K562 (cell line): ENCODE results near the gene FAM32A. TPM values are rescaled to one million over a fixed set of nuclear protein-coding genes. Genes with fewer than 3 reads are reported as not detected.

Experiments used
- ATAC-seq: fragments of 200-7000 bp; cut with Tn5 transposase; 3 replicates; pipeline ENCODE4 v1.9.1; 2020; ENCODE audit warnings: moderate library complexity
- BruUV-seq: library from RNA; stranded (reverse); fragments of 400-500 nt; replicated peaks from 2 replicates; lab custom pipeline; 2021; lab: Mats Ljungman, UMichigan
- CTCF ChIA-PET: fragments of 300-600 bp; formaldehyde crosslinking; extraction: SDS; loops from one replicate; lab custom pipeline; 2021; ENCODE audit warnings: low intra/inter-chr PET ratio; lab: Yijun Ruan, JAX
- POLR2A ChIA-PET: fragments of 300-600, 350-650 bp; sonication (Branson Sonifier 250); formaldehyde crosslinking; extraction: SDS; loops from one replicate; lab custom pipeline; 2021; ENCODE audit warnings: antibody characterized with exemption, inconsistent platforms; lab: Yijun Ruan, JAX
- DNase-seq, 4 experiments: peaks; one replicate each; pipeline versions ENCODE4 v3.0.0 to v3.0.0-alpha.2; 2011 to 2018; ENCODE audit warnings: low spot score in 3 of 4, mixed read lengths in 3 of 4; ENCODE audit errors: extremely low read depth in 1 of 4
- FAIRE-seq: peaks from 2 replicates; lab custom pipeline; 2011; peaks lifted over from hg19 to GRCh38; lab: Jason Lieb, UNC
- H2AFZ ChIP-seq: 2 replicates; pipeline ENCODE4 v1.6.0; 2011; ENCODE audit warnings: low read depth, low read length, control low read depth, inconsistent platforms
- H3K27ac ChIP-seq: fragments of 200-600 bp; 3 replicates; pipeline ENCODE4 v1.8.0; 2011; ENCODE audit warnings: low read depth, mild to moderate bottlenecking, control low read depth, inconsistent platforms, low read length, moderate library complexity, mixed read lengths; ENCODE audit errors: extremely low read depth
- H3K27me3 ChIP-seq, 2 experiments: fragments of 300-600 bp in 1 of 2; 2 replicates in 1 of 2; 3 replicates in 1 of 2; pipeline versions ENCODE4 v1.6.0 to v1.8.0; 2011; ENCODE audit warnings: inconsistent platforms in 2 of 2, low read length in 2 of 2, mild to moderate bottlenecking in 1 of 2, mixed read lengths in 1 of 2, moderate library complexity in 1 of 2; ENCODE audit not compliant: control insufficient read depth in 2 of 2, insufficient read depth in 2 of 2
- H3K36me3 ChIP-seq: fragments of 300-600 bp; 3 replicates; pipeline ENCODE4 v1.8.0; 2011; ENCODE audit warnings: mild to moderate bottlenecking, low read length, inconsistent platforms; ENCODE audit not compliant: control insufficient read depth, insufficient read depth
- H3K4me1 ChIP-seq, 2 experiments: fragments of 200-600 bp in 1 of 2; replicated peaks in 1 of 2; 2 replicates in 1 of 2; 3 replicates in 1 of 2; pipeline versions ENCODE4 v1.5.1 to v1.8.0; 2011; ENCODE audit warnings: inconsistent platforms in 2 of 2, low read length in 2 of 2, mild to moderate bottlenecking in 1 of 2, mixed read lengths in 1 of 2, moderate library complexity in 1 of 2; ENCODE audit not compliant: control insufficient read depth in 2 of 2, insufficient read depth in 2 of 2
- H3K4me2 ChIP-seq: 2 replicates; pipeline ENCODE4 v1.6.1; 2011; ENCODE audit warnings: low read length, control low read depth, inconsistent platforms, mixed read lengths; ENCODE audit not compliant: insufficient read depth
- H3K4me3 ChIP-seq: fragments of 200-600 bp; sonication (generic), shearing (Covaris generic); 2 replicates; pipeline ENCODE4 v1.5.1; 2016; ENCODE audit warnings: control low read depth, inconsistent platforms
- H3K79me2 ChIP-seq: fragments of 200-600 bp; 3 replicates; pipeline ENCODE4 v1.8.0; 2011; ENCODE audit warnings: low read length, inconsistent platforms; ENCODE audit not compliant: control insufficient read depth, insufficient read depth
- H3K9ac ChIP-seq, 2 experiments: 2 replicates each; pipeline versions ENCODE4 v1.6.0 to v1.6.1; 2011; ENCODE audit warnings: low read depth in 2 of 2, low read length in 2 of 2, control low read depth in 1 of 2, inconsistent platforms in 1 of 2, mild to moderate bottlenecking in 1 of 2, mixed read lengths in 1 of 2; ENCODE audit not compliant: insufficient read depth in 1 of 2
- H3K9me1 ChIP-seq: one replicate; pipeline ENCODE4 v1.6.0; 2011; ENCODE audit warnings: inconsistent platforms, mild to moderate bottlenecking, low read length, moderate library complexity; ENCODE audit not compliant: control insufficient read depth, insufficient read depth
- H3K9me3 ChIP-seq: replicated peaks from 2 replicates; pipeline ENCODE4 v1.5.1; 2011; ENCODE audit warnings: low read depth, low read length, inconsistent platforms; ENCODE audit not compliant: control insufficient read depth, insufficient read depth
- H4K20me1 ChIP-seq: replicated peaks from 2 replicates; pipeline ENCODE4 v1.6.1; 2011; ENCODE audit warnings: low read length, inconsistent platforms, mixed read lengths; ENCODE audit not compliant: control insufficient read depth, insufficient read depth
- HOXB6 ChIP-seq: fragments of 250-450 bp; sonication (Bioruptor Pico); IDR thresholded peaks from 2 replicates; pipeline ENCODE4 v1.5.1; 2022; ENCODE audit warnings: mild to moderate bottlenecking, borderline replicate concordance
- KLF16 ChIP-seq: IDR thresholded peaks from 2 replicates; pipeline ENCODE4 v1.6.1; 2016; ENCODE audit warnings: antibody characterized with exemption
- RNF2 ChIP-seq: sonication (generic); IDR thresholded peaks from 2 replicates; pipeline ENCODE4 v1.6.1; 2016
- WGBS: fragments of 100-300 bp; shearing (Covaris generic); methylation state at CpG from one replicate; pipeline ENCODE4 v1.1.6; 2016; ENCODE audit warnings: low coverage, mixed read lengths; ENCODE audit not compliant: insufficient coverage; ENCODE audit errors: missing lambda C conversion rate; 5-methylcytosine and 5-hydroxymethylcytosine counted together
- in situ Hi-C: fragments of 300-500 bp; cut with MboI; formaldehyde crosslinking; loops from 4 replicates; pipeline ENCODE4 v1.15.0; 2018; ENCODE audit warnings: inconsistent platforms, mixed read lengths
- intact Hi-C: fragments of 100-400 bp; cut with micrococcal nuclease; formaldehyde crosslinking; loops from 2 replicates; pipeline ENCODE4 v1.14.2; 2022
- polyA plus RNA-seq, 8 experiments: library from polyadenylated mRNA; depleted of rRNA in 4 of 8; stranded (reverse) in 5 of 8; unstranded in 3 of 8; fragments of >200 nt; fragmentation: Nextera tagmentation in 2 of 8; fragmentation: Illumina TruSeq in 1 of 8; extraction: Ambion mirVana in 2 of 8; extraction: Trizol in 1 of 8; gene quantifications; 2 replicates each; pipeline versions ENCODE4 v1.2.1 to v1.2.3, GENCODE V29; 2011 to 2014; ENCODE audit warnings: inconsistent platforms in 1 of 8, missing spikeins in 1 of 8
- total RNA-seq, 7 experiments: library from RNA; depleted of rRNA in 6 of 7; stranded (reverse); fragments of >200 nt in 6 of 7; fragmentation: Illumina TruSeq in 2 of 7; extraction: Trizol in 2 of 7; gene quantifications; 2 replicates each; pipeline versions ENCODE4 v1.2.1 to v1.2.3, GENCODE V29; 2011 to 2021; ENCODE audit warnings: low replicate concordance in 1 of 7
- TF ChIP-seq, protein P1 (sequence below): IDR thresholded peaks from 2 replicates; pipeline ENCODE4 v1.6.1; 2011; ENCODE audit not compliant: insufficient read length; ENCODE audit errors: extremely low read depth
- TF ChIP-seq, protein P2 (sequence below): fragments of 450-650 bp; conservative IDR thresholded peaks from 2 replicates; pipeline ENCODE4 v1.6.1; 2016; ENCODE audit warnings: missing genetic modification characterization, low read depth, mild to moderate bottlenecking, control low read depth, missing compliant biosample characterization

FAM32A gene
- total and polyA plus RNA-seq, 9 of the 15 experiments (the other 6 are each of a cell fraction or from before 2014, with no cell fraction given), result 30.7 to 96.7 (median 73.7) TPM

DNA sequence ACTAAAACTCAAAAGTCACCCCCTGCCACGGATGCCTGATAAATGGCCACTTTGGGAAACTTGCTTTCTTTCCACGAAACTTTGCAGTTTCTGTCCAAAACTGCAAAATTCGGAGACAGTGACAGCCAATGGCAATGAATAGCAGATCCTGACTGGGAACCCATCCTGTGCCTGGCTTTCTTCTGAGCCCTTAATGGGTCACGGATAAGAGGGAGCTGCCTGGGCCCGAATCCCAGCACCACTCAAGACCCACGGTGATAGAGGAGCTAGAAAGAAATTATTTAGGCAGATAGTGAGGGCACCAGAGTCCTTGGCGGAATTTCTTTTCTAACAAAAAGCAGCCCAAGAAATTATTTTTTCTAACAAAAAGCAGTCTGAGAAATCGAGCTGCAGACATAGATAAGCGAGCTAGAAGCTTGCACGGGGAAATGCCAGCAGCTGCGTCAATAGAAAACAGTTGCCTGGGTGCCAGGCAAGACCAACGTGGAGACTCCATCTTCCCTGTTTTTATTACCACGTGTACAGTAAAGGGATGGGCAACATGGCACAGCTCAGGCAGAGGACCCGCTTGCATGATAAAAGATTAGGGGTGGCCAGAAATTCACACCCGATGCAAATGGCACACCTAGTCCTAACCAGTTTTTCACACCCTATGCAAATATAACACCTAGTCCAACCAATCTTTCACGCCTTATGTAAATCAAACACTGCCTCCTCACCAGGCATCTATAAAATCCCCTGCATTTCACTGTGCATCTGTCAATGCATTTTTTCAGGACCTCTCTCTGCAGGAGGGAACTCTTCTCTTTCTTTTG lies 48.8 kb upstream of the FAM32A start (continued):
- TF ChIP-seq, protein P1, sequence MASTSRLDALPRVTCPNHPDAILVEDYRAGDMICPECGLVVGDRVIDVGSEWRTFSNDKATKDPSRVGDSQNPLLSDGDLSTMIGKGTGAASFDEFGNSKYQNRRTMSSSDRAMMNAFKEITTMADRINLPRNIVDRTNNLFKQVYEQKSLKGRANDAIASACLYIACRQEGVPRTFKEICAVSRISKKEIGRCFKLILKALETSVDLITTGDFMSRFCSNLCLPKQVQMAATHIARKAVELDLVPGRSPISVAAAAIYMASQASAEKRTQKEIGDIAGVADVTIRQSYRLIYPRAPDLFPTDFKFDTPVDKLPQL, result no peak
- TF ChIP-seq HOXB6 (CRISPR knock-in tag), result no peak
- TF ChIP-seq, protein P2, sequence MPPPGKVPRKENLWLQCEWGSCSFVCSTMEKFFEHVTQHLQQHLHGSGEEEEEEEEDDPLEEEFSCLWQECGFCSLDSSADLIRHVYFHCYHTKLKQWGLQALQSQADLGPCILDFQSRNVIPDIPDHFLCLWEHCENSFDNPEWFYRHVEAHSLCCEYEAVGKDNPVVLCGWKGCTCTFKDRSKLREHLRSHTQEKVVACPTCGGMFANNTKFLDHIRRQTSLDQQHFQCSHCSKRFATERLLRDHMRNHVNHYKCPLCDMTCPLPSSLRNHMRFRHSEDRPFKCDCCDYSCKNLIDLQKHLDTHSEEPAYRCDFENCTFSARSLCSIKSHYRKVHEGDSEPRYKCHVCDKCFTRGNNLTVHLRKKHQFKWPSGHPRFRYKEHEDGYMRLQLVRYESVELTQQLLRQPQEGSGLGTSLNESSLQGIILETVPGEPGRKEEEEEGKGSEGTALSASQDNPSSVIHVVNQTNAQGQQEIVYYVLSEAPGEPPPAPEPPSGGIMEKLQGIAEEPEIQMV (tag), result no peak

- Histone ChIP-seq H3K9ac (peak overlapping the region in 1 of 2 experiments; percentile 61; a peak in 2 of 4 replicates), H2AFZ (peak overlapping the region; percentile 44; the same call in 1 of the 2 replicates), H3K4me2 (no peak overlapping the region), H3K27me3 (no peaks in the 10 kb centered on the region), H3K36me3 (no peaks in the 10 kb centered on the region), H3K27ac (no peak overlapping the region), H3K9me1 (no peaks in the 10 kb centered on the region), H3K4me3 (no peak overlapping the region), H3K79me2 (no peaks in the 10 kb centered on the region), H3K4me1 (peaks cover 0 to 15% of the 10 kb centered on the region in 2 experiments; a peak in 2 of 5 replicates), H4K20me1 (peaks cover under 1% of the 10 kb centered on the region; the same call in 1 of the 2 replicates), H3K9me3 (no peaks in the 10 kb centered on the region)
- DNase-seq, result no peak
- no TSS peak for BruUV-seq
- WGBS, result 23% methylated on average over 13 of the region's 13 CpGs
- in situ Hi-C loops, result no loop called here
- no peak for ATAC-seq
- intact Hi-C loops, result no loop called here
- FAIRE-seq, result no peak
- ChIA-PET CTCF (no interaction called here), POLR2A (interaction anchor here (1.0 to 1.6 kb wide), 3 partner anchors 10 to 28 kb away, joined by 3 to 5 read pairs (median 3); partner anchors contain the start of gene RAB8A)
- TF ChIP-seq RNF2 (peak; percentile 78; the same call in 1 of the 2 replicates), KLF16 (no peak)
Measured at GRCh38 chr19:16139752-16140151, 45.5 kb upstream of the FAM32A start.
